ENCODE results near the gene KCNQ1. TPM values are rescaled to one million over a fixed set of nuclear protein-coding genes. Genes with fewer than 3 reads are reported as not detected.
A peak's percentile ranks its signal among the peaks of the same experiment; 100 is the strongest.

The KCNQ1 gene
- total RNA-seq, 2 experiments from 2014 or later: 24.2 to 26.6 TPM

GRCh38 chr11:2466069-2466801 is 21.4 kb downstream of the KCNQ1 start:
- peaks cover 10% of the 10 kb centered on the region for H3K27me3 Mint-ChIP-seq
- H3K4me3 Mint-ChIP-seq: peak overlapping the region; percentile 71
- POLR2A ChIA-PET: interaction anchor here (0.9 to 2.0 kb wide), 3 partner anchors 15 to 19 kb away, joined by 3 to 5 read pairs (median 5); no protein-coding TSS in a partner anchor
- H3K9me3 Mint-ChIP-seq: no peaks in the 10 kb centered on the region
- ATAC-seq (ENCODE audit: low read depth) (no peak), DNase-seq (no peak)
- peaks cover 27% of the 10 kb centered on the region for H3K4me1 Mint-ChIP-seq
- H3K36me3 Mint-ChIP-seq: peaks cover 2% of the 10 kb centered on the region
- peak overlapping the region; percentile 75 for H3K27ac Mint-ChIP-seq

DNA sequence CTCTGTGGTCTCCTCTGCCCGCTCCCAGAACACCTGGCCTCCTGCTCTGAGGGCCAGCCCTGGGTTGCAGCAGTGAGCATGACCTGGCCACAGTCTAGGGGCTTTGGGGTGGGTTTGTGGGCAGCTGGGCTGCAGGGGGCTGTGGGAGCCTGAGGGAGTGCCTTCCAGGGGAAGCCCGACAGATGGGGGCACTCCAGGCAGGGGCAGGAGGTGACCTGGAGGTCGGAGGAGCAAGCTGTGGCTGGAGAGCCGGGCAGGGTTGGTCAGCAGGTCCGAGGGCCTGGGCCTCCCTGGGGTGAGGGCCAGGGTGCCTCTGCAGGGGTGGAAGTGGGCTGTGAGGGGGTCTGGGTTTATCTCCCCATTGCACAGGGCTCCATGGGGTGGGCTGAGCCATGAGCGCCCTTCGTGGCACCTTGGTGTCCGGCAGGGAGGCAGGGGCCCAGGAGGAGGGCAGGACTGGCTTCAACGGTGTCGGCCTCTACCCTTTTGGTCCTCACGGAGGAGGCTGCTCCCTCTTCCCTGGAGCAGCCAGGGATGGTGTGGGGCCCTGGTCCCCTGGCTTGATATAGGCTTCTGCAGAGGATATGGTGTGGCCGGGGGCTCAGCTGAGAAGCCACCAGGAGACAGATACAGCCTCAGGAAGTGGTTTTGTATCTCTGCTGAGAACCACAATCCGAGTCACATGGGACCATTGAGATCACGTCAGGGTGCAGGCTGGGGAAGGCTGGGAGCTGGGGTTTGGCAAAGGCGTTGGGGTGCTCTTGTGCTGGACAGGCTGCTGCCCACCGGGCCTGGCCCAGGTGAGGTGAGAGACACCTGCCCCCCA is 22.3 kb downstream of the KCNQ1 start:
- H3K36me3 Mint-ChIP-seq: peaks cover 5% of the 10 kb centered on the region
- peak; percentile 73 for DNase-seq
- H3K9me3 Mint-ChIP-seq: peaks cover 3% of the 10 kb centered on the region
- peak overlapping the region; percentile 71 for H3K4me3 Mint-ChIP-seq
- ATAC-seq (ENCODE audit: low read depth): peak; percentile 96
- H3K4me1 Mint-ChIP-seq: peaks cover 33% of the 10 kb centered on the region
- peak overlapping the region; percentile 75 for H3K27ac Mint-ChIP-seq
- POLR2A ChIA-PET: interaction anchor here (1.0 to 2.5 kb wide), 3 partner anchors 17 to 22 kb away, joined by 3 to 7 read pairs (median 5); partner anchors contain the start of gene KCNQ1
- H3K27me3 Mint-ChIP-seq: peaks cover 10% of the 10 kb centered on the region

GRCh38 chr11:2467695-2468055 is 22.9 kb downstream of the KCNQ1 start:
- POLR2A ChIA-PET: interaction anchor here (1.0 to 2.5 kb wide), 3 partner anchors 18 to 23 kb away, joined by 3 to 7 read pairs (median 5); partner anchors contain the start of gene KCNQ1
- Mint-ChIP-seq H3K9me3 (peaks cover 3% of the 10 kb centered on the region), H3K27me3 (peaks cover 10% of the 10 kb centered on the region), H3K4me3 (peak overlapping the region; percentile 71), H3K4me1 (peaks cover 34% of the 10 kb centered on the region), H3K27ac (peak overlapping the region; percentile 75), H3K36me3 (peaks cover 5% of the 10 kb centered on the region)
- ATAC-seq (ENCODE audit: low read depth) (peak; percentile 23), DNase-seq (no peak)

DNA sequence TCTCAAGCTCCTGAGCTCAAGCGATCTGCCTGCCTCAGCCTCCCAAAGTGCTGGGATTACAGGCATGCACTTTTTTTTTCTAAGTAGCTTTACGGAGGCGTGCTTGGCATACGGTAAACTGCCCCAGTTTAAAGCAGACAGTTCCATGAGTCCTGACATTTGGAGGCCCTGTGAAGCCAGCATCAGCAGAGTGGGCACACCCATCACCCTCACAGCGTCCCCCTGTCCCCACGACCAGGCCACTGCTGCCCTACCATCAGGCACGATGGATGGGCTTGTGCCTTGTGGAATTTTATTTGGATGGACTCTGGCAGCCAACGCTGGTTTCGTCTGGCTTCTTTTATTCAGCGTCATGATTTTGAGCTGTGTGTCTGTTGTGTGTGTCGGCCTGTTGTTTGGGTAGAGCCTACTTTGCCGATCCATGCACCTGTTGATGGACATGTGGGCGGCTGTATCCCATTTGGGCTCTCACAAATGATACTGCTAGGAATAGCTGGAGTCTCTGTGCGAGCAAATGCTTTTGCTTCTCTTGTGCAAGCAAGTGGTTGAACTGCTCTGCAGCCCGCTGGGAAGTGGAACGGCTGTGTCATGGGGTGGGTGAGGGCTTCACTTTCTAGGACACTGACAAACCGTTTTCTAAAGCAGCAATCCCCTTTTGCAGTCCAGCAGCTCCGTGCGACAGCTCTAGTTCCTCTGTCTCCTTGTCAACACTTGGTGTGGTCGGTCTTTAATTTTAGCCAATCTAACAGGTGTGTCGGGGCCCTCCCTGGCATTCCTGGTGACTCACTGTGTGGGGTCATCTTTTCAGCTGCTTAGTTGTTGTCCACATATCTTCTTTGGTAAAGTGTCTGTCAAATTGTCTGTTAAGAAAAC is 23.8 kb downstream of the KCNQ1 start:
- POLR2A ChIA-PET: interaction anchor here (2.5 kb wide), 1 partner anchor 23 kb away, joined by 7 read pairs; the partner anchor contains the start of gene KCNQ1
- H3K27ac Mint-ChIP-seq: no peak overlapping the region
- no peak for DNase-seq
- H3K36me3 Mint-ChIP-seq: peaks cover 5% of the 10 kb centered on the region
- ATAC-seq (ENCODE audit: low read depth): no peak
- no peak overlapping the region for H3K4me3 Mint-ChIP-seq
- peaks cover 33% of the 10 kb centered on the region for H3K4me1 Mint-ChIP-seq
- H3K9me3 Mint-ChIP-seq: peaks cover 3% of the 10 kb centered on the region
- peaks cover 9% of the 10 kb centered on the region for H3K27me3 Mint-ChIP-seq

DNA sequence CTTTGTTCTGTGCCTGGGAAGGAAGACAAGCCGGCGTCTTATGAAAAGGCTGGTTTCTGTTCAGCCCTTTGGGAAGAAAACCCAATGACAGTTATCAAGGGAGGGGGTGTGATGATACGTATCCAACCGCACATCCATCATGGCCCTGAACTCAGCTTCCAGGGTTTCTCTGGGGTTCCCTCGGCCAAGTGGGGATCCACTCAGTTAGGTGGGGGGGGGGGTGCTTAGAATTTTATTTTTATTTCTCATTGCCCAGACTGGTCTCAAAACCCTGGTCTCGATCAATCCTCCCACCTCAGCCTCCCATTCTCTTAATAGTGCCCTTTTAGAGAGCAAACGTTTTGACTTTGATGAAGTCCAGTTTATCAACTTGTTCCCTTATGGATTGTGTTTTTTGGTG is 25.7 kb downstream of the KCNQ1 start:
- ATAC-seq (ENCODE audit: low read depth) (no peak), DNase-seq (no peak)
- H3K4me3 Mint-ChIP-seq: no peak overlapping the region
- POLR2A ChIA-PET: no interaction called here
- H3K4me1 Mint-ChIP-seq: peaks cover 43% of the 10 kb centered on the region
- no peak overlapping the region for H3K27ac Mint-ChIP-seq
- H3K9me3 Mint-ChIP-seq: peaks cover 3% of the 10 kb centered on the region
- H3K36me3 Mint-ChIP-seq: peaks cover 5% of the 10 kb centered on the region
- peaks cover 9% of the 10 kb centered on the region for H3K27me3 Mint-ChIP-seq

DNA sequence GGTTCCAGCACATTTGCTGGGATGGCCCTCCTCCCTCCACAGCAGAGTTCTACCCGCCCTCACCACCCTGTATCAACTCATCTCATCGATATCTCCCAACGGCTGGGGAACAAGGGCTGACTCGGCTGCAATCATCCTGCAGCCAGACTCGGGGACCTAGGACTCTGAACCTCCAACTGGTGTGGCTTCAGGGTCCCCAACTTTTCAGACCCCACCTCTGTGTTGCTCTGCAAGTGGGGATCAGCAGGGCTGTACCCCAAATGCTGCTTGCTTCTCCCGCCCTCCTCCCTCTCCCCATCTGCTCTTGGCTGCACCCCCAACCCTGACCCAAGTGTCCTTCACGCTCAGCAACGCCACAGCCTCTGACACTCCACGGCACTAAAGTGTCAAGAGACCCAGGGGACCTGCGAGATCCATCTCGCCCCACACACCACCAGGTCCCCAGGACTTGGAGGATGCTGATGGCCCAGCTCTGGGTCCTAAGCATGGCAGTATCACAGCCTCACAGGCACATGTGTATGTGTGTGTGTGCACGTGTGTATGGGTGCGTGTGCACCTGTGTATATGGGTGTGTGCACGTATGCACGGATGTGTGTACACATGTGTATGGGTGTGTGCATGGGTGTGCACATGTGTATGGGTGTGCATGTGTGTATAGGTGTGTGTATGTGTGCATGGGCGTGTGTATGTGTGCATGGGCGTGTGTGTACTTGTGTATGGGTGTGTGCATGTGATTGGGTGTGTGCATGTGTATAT is 26.4 kb downstream of the KCNQ1 start:
- no peak for DNase-seq
- Mint-ChIP-seq H3K4me1 (peaks cover 43% of the 10 kb centered on the region), H3K4me3 (no peak overlapping the region), H3K36me3 (peaks cover 5% of the 10 kb centered on the region), H3K27me3 (peaks cover 9% of the 10 kb centered on the region), H3K27ac (no peak overlapping the region), H3K9me3 (peaks cover 3% of the 10 kb centered on the region)
- ATAC-seq (ENCODE audit: low read depth): no peak
- POLR2A ChIA-PET: no interaction called here

DNA sequence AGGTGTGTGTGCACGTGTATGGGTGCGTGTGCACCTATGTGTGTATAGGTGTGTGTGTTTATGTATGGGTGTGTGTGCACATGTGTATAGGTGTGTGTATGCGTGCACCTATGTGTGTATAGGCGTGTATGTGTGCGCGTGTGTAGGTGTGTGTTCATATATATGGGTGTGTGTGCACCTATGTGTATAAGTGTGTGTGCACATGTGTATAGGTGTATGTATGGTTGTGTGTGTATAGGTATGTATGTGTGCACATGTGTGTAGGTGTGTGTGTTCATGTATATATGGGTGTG is 26.9 kb downstream of the KCNQ1 start:
- Mint-ChIP-seq H3K9me3 (peaks cover 3% of the 10 kb centered on the region), H3K27me3 (peaks cover 9% of the 10 kb centered on the region)

DNA sequence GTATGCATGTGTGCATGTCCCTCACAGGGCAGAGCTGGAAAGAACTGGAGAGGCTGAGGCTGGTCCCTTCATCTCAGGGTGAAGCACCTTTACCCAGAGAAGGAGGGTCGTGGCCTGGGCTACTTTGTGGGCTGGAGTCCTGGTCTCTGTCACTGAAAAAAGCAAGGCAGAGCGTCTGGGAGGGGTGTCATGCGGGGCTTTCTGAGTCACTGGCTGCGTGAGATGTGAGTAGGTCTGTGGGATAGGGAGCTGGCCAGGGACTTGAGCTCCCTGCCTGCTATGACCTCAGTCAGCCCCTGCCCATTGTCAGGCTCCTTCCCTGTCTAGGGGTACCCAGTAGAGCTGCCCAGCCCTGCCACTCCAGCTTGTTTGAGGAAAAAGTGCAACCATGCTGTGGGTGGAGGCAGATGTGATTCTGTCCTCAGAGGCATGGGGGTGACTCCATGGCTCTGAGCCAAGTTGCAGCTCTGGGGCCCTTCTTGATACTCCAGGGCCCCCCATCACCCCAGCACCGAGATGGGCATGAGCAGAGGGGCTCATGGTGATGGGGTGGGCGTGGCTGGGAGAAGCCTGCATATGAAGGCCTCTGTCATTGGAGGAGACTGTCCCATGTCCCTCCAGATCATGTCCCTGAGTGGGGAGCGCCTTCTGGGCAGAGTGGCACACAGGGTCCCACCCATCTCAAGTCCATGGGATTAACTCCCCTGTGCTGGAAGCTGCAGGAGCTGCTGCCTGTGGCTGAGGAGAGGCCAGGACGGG is 27.8 kb downstream of the KCNQ1 start:
- H3K4me1 Mint-ChIP-seq: peaks cover 32% of the 10 kb centered on the region
- POLR2A ChIA-PET: no interaction called here
- peaks cover 13% of the 10 kb centered on the region for H3K36me3 Mint-ChIP-seq
- DNase-seq (no peak), ATAC-seq (ENCODE audit: low read depth) (no peak)
- H3K27ac Mint-ChIP-seq: no peak overlapping the region
- H3K9me3 Mint-ChIP-seq: peaks cover 6% of the 10 kb centered on the region
- no peak overlapping the region for H3K4me3 Mint-ChIP-seq
- peaks cover 9% of the 10 kb centered on the region for H3K27me3 Mint-ChIP-seq

More for the DNA sequence above, 26.9 kb downstream of the KCNQ1 start:
- POLR2A ChIA-PET: no interaction called here
- no peak overlapping the region for H3K27ac Mint-ChIP-seq
- H3K4me1 Mint-ChIP-seq: peaks cover 38% of the 10 kb centered on the region
- DNase-seq: no peak
- peaks cover 7% of the 10 kb centered on the region for H3K36me3 Mint-ChIP-seq
- ATAC-seq (ENCODE audit: low read depth): no peak
- no peak overlapping the region for H3K4me3 Mint-ChIP-seq

GRCh38 chr11:2473361-2474058 is 28.7 kb downstream of the KCNQ1 start:
- Mint-ChIP-seq H3K4me1 (peaks cover 26% of the 10 kb centered on the region), H3K36me3 (peaks cover 20% of the 10 kb centered on the region), H3K27me3 (peaks cover 9% of the 10 kb centered on the region), H3K27ac (no peak overlapping the region), H3K9me3 (peaks cover 14% of the 10 kb centered on the region), H3K4me3 (no peak overlapping the region)
- POLR2A ChIA-PET: no interaction called here
- ATAC-seq (ENCODE audit: low read depth) (no peak), DNase-seq (no peak)

DNA sequence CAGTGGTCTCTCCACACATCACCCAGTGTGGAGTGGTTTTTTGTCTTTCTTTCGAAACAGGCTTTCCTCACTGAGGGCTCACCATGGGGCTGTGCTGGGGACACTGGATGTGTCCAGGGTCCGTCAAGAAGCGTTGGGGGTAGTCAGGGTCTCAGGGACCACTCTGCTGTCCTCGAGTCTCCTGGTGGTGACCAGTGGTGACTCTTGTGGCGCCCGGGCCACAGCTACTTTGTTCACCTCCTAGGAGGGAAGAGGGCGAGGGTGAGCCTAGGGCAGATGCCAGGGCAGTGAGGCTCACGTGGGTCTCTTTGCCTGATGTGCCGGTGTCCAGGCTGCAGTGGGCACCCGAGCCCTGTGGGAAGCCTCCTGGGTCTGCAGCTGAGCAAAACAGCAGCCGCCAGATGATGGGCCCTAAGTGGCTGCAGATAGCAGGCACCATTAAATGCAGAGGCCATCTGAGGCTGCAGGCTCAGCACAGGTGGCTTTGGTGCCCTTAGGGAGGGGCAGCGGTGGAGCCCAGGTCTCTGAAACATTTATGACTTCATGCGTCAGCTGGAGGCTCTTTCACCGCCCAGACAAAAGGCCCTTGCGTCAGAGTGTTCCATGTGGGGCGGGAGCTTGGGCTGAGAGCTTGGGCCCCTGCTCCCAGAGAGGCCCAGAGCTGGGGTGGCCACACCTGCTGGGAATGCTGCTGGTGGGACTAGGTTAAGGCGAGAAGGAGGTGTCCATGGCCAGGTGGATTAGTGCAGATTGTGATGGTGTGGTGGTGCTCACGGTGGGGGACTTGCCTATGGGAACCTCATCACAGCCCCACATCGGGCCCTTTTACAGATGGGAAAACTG is 29.5 kb downstream of the KCNQ1 start:
- DNase-seq: no peak
- Mint-ChIP-seq H3K27ac (no peak overlapping the region), H3K4me1 (peaks cover 22% of the 10 kb centered on the region), H3K36me3 (peaks cover 27% of the 10 kb centered on the region), H3K4me3 (no peak overlapping the region), H3K9me3 (peaks cover 18% of the 10 kb centered on the region), H3K27me3 (peaks cover under 1% of the 10 kb centered on the region)
- POLR2A ChIA-PET: no interaction called here
- no peak for ATAC-seq (ENCODE audit: low read depth)
